Neuronal stem cell (in vitro differentiated cells): ENCODE measurements around the gene CEACAM1.

ENCODE experiments used
- DNase-seq: peaks from one replicate; pipeline ENCODE4 v3.0.0-alpha.2; 2013; ENCODE audit warnings: low spot score
- H2AFZ ChIP-seq: one replicate; pipeline ENCODE4 v1.6.1; 2013; ENCODE audit warnings: mild to moderate bottlenecking, low read length, inconsistent platforms
- H2AK5ac ChIP-seq: 2 replicates; pipeline ENCODE4 v1.6.1; 2013; ENCODE audit warnings: low read depth, mild to moderate bottlenecking, inconsistent platforms, low read length, moderate library complexity, mixed read lengths
- H2BK120ac ChIP-seq: 2 replicates; pipeline ENCODE4 v1.6.1; 2013; ENCODE audit warnings: low read depth, mild to moderate bottlenecking, inconsistent platforms, low read length, moderate library complexity, mixed read lengths
- H2BK12ac ChIP-seq: one replicate; pipeline ENCODE4 v1.6.1; 2013; ENCODE audit warnings: low read length, inconsistent platforms
- H2BK15ac ChIP-seq: 2 replicates; pipeline ENCODE4 v1.6.1; 2013; ENCODE audit warnings: mild to moderate bottlenecking, low read length, inconsistent platforms, mixed read lengths
- H2BK5ac ChIP-seq: one replicate; pipeline ENCODE4 v1.6.1; 2013; ENCODE audit warnings: inconsistent platforms, mild to moderate bottlenecking, low read length, moderate library complexity
- H3K14ac ChIP-seq: one replicate; pipeline ENCODE4 v1.6.1; 2013; ENCODE audit warnings: low read length, inconsistent platforms
- H3K18ac ChIP-seq: 2 replicates; pipeline ENCODE4 v1.6.1; 2013; ENCODE audit warnings: low read length, inconsistent platforms
- H3K23ac ChIP-seq: 2 replicates; pipeline ENCODE4 v1.6.1; 2013; ENCODE audit warnings: low read depth, mild to moderate bottlenecking, mixed read lengths, low read length, inconsistent platforms; ENCODE audit not compliant: poor library complexity
- H3K27ac ChIP-seq: replicated peaks from 3 replicates; pipeline ENCODE4 v1.5.1; 2013; ENCODE audit warnings: low read length, inconsistent platforms
- H3K27me3 ChIP-seq, 3 experiments: 2 replicates each; pipeline ENCODE4 v1.6.1; 2013; ENCODE audit warnings: low read length in 3 of 3, mild to moderate bottlenecking in 2 of 3, inconsistent platforms in 1 of 3, low read depth in 1 of 3, mixed read lengths in 1 of 3, moderate library complexity in 1 of 3; ENCODE audit not compliant: control insufficient read depth in 3 of 3, insufficient read depth in 3 of 3
- H3K36me3 ChIP-seq, 2 donors: replicated peaks in 1 of 2; 2 replicates each; pipeline ENCODE4 v1.6.1; 2013; ENCODE audit warnings: low read length in 2 of 2; ENCODE audit not compliant: control insufficient read depth in 2 of 2, insufficient read depth in 2 of 2
- H3K4ac ChIP-seq: 2 replicates; pipeline ENCODE4 v1.6.1; 2013; ENCODE audit warnings: inconsistent platforms, mild to moderate bottlenecking, low read length, moderate library complexity
- H3K4me1 ChIP-seq, 2 donors: 1 replicate in 1 of 2; 2 replicates in 1 of 2; pipeline ENCODE4 v1.6.1; 2013; ENCODE audit warnings: low read length in 2 of 2, low read depth in 1 of 2; ENCODE audit not compliant: control insufficient read depth in 2 of 2, insufficient read depth in 1 of 2
- H3K4me2 ChIP-seq: one replicate; pipeline ENCODE4 v1.6.1; 2013; ENCODE audit warnings: mild to moderate bottlenecking, low read length, inconsistent platforms; ENCODE audit not compliant: insufficient read depth, poor library complexity, severe bottlenecking
- H3K4me3 ChIP-seq, 2 donors: 2 replicates each; pipeline ENCODE4 v1.5.1; 2013; ENCODE audit warnings: low read length in 2 of 2, mild to moderate bottlenecking in 2 of 2, inconsistent platforms in 1 of 2, moderate library complexity in 1 of 2
- H3K79me1 ChIP-seq: one replicate; pipeline ENCODE4 v1.6.1; 2013; ENCODE audit warnings: low read depth, mild to moderate bottlenecking, inconsistent platforms, low read length, moderate library complexity
- H3K9ac ChIP-seq: one replicate; pipeline ENCODE4 v1.6.1; 2013; ENCODE audit warnings: mild to moderate bottlenecking, low read depth, low read length, inconsistent platforms; ENCODE audit not compliant: poor library complexity
- H3K9me3 ChIP-seq, 2 donors: replicated peaks in 1 of 2; 2 replicates each; pipeline versions ENCODE3 to v1.6.1; 2013; ENCODE audit warnings: low read length in 2 of 2, mild to moderate bottlenecking in 2 of 2, inconsistent platforms in 1 of 2, low read depth in 1 of 2, mixed read lengths in 1 of 2, moderate library complexity in 1 of 2; ENCODE audit not compliant: control insufficient read depth in 2 of 2, insufficient read depth in 1 of 2
- H4K8ac ChIP-seq: one replicate; pipeline ENCODE4 v1.6.1; 2013; ENCODE audit warnings: low read depth, mild to moderate bottlenecking, inconsistent platforms, low read length, moderate library complexity
- H4K91ac ChIP-seq: one replicate; pipeline ENCODE4 v1.6.1; 2013; ENCODE audit warnings: low read length, low read depth, mild to moderate bottlenecking, inconsistent platforms; ENCODE audit not compliant: poor library complexity
- WGBS, 2 donors: extraction: QIAGEN DNeasy Blood & Tissue Kit; methylation state at CpG; one replicate each; pipeline ENCODE4 v1.1.7; 2013; ENCODE audit warnings: missing lambda C conversion rate in 2 of 2, mixed read lengths in 1 of 2; ENCODE audit not compliant: insufficient read length in 2 of 2, insufficient replicate concordance in 1 of 2; ENCODE audit errors: extremely low coverage in 2 of 2; 5-methylcytosine and 5-hydroxymethylcytosine counted together

Gene CEACAM1

DNA sequence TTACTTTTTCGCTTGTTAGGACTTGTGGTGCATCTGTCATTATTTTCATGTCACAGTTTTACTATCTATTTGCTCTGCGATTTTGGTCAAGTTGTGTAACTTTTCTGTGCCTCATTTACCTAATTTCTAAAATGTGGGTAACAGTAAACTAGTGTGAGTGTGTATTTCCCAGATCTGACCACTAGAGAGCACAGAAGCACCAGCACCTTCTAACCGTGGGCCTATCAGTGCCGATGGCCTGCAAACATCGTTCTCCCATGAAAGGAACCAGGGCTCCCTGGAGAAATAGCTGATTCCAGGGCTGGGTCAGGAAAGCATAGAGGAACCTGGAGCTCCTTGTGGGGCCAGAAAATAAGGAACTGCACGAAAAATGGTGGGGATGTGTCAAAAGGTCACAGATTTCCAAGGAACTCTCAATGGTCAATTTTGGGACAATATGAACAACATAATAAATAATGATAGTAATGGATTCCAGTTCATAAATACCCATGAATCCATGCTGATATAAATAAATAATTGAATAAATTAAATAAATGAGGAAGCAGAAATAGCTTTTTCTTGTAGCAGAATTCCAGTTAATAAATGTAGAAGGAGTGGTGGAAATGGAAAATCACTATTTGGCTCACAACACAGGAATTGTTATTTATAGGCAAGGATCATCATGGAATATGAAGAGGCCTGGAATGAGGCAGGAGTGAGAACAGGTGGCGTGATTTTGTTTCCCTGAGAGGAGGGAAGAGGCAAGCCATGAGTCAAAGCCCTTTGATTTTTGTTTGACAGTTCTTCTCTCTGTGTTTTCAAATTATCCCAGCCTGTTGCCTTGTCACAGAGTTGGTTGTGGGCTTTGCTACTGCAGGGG, 35.3 kb upstream of the CEACAM1 start:
- Histone ChIP-seq H3K18ac (no peak overlapping the region), H3K4me3 (peak overlapping the region in 1 of 2 donors; percentile 35)
- DNase-seq, result peak; percentile 20

DNA sequence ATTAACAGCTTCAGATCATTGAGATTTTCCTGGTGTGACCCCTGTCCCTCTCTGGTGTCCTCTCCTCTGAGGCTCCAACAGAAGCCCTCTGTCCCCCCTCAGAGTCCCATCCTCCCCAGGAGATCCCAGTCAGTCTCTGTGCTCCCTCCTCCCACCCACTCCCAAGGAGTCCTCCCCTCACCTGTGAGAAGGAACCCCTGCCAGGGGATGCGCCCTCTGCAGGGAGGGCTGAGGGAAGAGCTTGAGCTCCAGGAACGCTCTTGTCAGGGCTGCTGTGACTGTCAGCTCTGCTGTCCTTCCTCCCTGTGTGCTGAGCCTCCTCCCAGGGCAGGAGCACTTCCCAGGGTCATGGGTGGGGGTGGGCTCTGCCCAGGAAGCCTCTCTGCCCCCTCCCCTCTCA, 33.2 kb upstream of the CEACAM1 start:
- Histone ChIP-seq H2BK120ac (no peak overlapping the region), H2AFZ (no peak overlapping the region), H2AK5ac (no peak overlapping the region), H3K18ac (no peak overlapping the region), H3K27me3 (peaks cover 0 to 7% (median 0%) of the 10 kb centered on the region in 3 experiments), H4K8ac (no peak overlapping the region), H3K4me1 (peaks cover 0 to 5% of the 10 kb centered on the region in 2 donors), H3K4me2 (no peak overlapping the region), H3K14ac (no peak overlapping the region), H2BK5ac (no peak overlapping the region), H3K9ac (no peak overlapping the region), H3K4me3 (no peak overlapping the region), H3K23ac (no peak overlapping the region), H4K91ac (no peak overlapping the region), H2BK12ac (no peak overlapping the region), H3K79me1 (no peaks in the 10 kb centered on the region), H3K27ac (no peak overlapping the region), H3K36me3 (no peaks in the 10 kb centered on the region), H2BK15ac (no peak overlapping the region), H3K9me3 (no peaks in the 10 kb centered on the region), H3K4ac (no peak overlapping the region)
- no peak for DNase-seq
- WGBS, 2 donors, result no CpG with 5 or more reads among the region's 2 CpGs

More for the DNA sequence above, 35.3 kb upstream of the CEACAM1 start:
- H2BK120ac ChIP-seq, result no peak overlapping the region
- no peak overlapping the region for H4K8ac ChIP-seq
- no peaks in the 10 kb centered on the region for H3K36me3 ChIP-seq
- no peak overlapping the region for H2BK5ac ChIP-seq
- H3K4me1 ChIP-seq, result peaks cover 0 to 5% of the 10 kb centered on the region in 2 donors
- H3K27ac ChIP-seq, result no peak overlapping the region
- no peak overlapping the region for H2AK5ac ChIP-seq
- no peaks in the 10 kb centered on the region for H3K79me1 ChIP-seq
- H3K9ac ChIP-seq, result no peak overlapping the region
- no peak overlapping the region for H2BK15ac ChIP-seq
- H3K4me2 ChIP-seq, result no peak overlapping the region
- H4K91ac ChIP-seq, result no peak overlapping the region
- no peak overlapping the region for H2AFZ ChIP-seq
- no peak overlapping the region for H3K4ac ChIP-seq
- H3K14ac ChIP-seq, result no peak overlapping the region
- H3K27me3 ChIP-seq, result peaks cover 0 to 7% (median 0%) of the 10 kb centered on the region in 3 experiments
- no peak overlapping the region for H3K23ac ChIP-seq
- no peak overlapping the region for H2BK12ac ChIP-seq
- WGBS, 2 donors, result no CpG with 5 or more reads among the region's 7 CpGs
- no peaks in the 10 kb centered on the region for H3K9me3 ChIP-seq

DNA sequence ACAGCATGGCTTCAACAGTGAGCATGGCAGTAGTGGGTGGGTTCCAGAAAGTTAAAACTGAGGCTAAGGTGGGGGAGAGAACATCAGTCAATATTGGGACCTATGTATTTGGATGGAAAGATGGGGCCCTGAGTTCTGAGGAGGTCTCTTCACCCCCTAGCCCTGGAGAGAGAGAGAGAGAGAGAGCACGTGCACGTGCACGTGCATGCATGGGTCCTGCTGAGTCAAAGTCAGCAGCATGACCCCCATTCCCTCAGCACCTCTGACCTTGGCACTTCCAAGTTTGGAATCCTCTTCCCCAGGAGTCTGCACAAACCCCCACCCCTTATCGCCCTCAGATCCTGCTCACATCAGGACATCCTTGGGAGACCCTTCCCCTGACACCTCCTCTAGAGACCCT, 32.5 kb upstream of the CEACAM1 start:
- H3K27me3 ChIP-seq, result peaks cover 0 to 7% (median 0%) of the 10 kb centered on the region in 3 experiments

DNA sequence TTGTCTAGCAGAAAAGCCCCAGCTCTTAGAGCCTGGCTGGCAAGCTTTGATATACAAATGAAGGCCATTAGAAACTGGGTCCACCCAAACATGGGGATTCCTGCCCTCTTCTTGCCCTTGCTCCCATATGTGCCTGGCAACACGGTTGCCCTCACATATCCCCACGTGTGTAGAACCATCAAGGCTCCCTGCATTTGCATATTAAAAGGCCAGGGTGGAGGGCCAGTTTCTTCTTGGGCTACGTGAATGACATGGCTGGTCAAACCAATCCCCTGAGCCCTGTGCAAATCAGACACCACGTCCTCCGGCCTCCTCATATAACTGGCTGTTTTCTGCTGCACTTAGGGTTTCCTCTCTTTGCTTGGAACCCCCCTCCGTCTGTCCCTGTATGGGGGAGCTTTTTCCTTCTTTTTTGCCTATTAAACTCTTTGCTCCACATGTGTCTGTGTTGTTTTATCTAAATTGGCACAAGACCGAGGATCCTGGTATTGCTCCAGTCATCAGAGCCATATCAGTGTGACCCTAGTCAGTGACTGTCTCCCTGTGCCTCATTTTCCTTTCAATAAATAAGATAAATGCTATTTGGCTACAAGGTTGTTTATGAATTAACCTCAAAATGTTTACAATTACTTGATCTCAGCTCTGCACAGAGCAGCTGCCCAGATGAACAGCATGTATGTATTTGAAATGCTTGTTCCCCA, 30.3 kb upstream of the CEACAM1 start:
- Histone ChIP-seq H3K4me2 (no peak overlapping the region), H3K9me3 (no peaks in the 10 kb centered on the region), H4K91ac (no peak overlapping the region), H3K4me3 (no peak overlapping the region), H3K23ac (no peak overlapping the region), H3K9ac (no peak overlapping the region), H3K18ac (no peak overlapping the region), H2BK120ac (no peak overlapping the region), H2AK5ac (no peak overlapping the region), H3K4ac (no peak overlapping the region), H2BK15ac (no peak overlapping the region), H3K4me1 (peaks cover 2 to 5% of the 10 kb centered on the region in 2 donors), H2AFZ (no peak overlapping the region), H3K79me1 (no peaks in the 10 kb centered on the region), H4K8ac (no peak overlapping the region), H3K27ac (no peak overlapping the region), H3K27me3 (no peaks in the 10 kb centered on the region), H2BK5ac (no peak overlapping the region), H3K36me3 (no peaks in the 10 kb centered on the region), H2BK12ac (no peak overlapping the region), H3K14ac (no peak overlapping the region)
- DNase-seq, result no peak
- WGBS, 2 donors, result no CpG with 5 or more reads among the region's 7 CpGs

More for the DNA sequence above, 32.5 kb upstream of the CEACAM1 start:
- Histone ChIP-seq H3K4ac (no peak overlapping the region), H2AFZ (no peak overlapping the region), H3K4me3 (no peak overlapping the region), H3K4me1 (peaks cover 0 to 5% of the 10 kb centered on the region in 2 donors), H3K23ac (no peak overlapping the region), H3K4me2 (no peak overlapping the region), H3K36me3 (no peaks in the 10 kb centered on the region), H3K79me1 (no peaks in the 10 kb centered on the region), H2AK5ac (no peak overlapping the region), H2BK5ac (no peak overlapping the region), H2BK15ac (no peak overlapping the region), H3K9ac (no peak overlapping the region), H2BK12ac (no peak overlapping the region), H3K18ac (no peak overlapping the region), H3K27ac (no peak overlapping the region), H4K91ac (no peak overlapping the region), H3K9me3 (no peaks in the 10 kb centered on the region), H2BK120ac (no peak overlapping the region), H3K14ac (no peak overlapping the region), H4K8ac (no peak overlapping the region)
- DNase-seq, result no peak
- no CpG with 5 or more reads among the region's 4 CpGs for WGBS, 2 donors
